ENCODE data around the gene ANGPTL2. TPM values are rescaled to one million over a fixed set of nuclear protein-coding genes. Genes with fewer than 3 reads are reported as not detected.

Gene ANGPTL2
- total RNA-seq, 1 experiment from 2014 or later: 0.20 TPM

- Histone ChIP-seq H2AFZ (ENCODE audit: low read depth, low read length, poor library complexity, severe bottlenecking) (no peak overlapping the region), H4K20me1 (ENCODE audit: insufficient read depth) (no peaks in the 10 kb centered on the region), H3K27ac (ENCODE audit: low read depth, low read length) (no peak overlapping the region), H3K4me1 (ENCODE audit: control insufficient read depth in 1 of 2, insufficient read depth in 2 of 2, low read length in 2 of 2) (peaks cover 9 to 31% of the 10 kb centered on the region in 2 experiments), H3K9me2 (ENCODE audit: insufficient read depth) (no peaks in the 10 kb centered on the region), H3K4me3 (replicated peaks in 1 of 2; ENCODE audit: low read depth in 1 of 2, low read length in 2 of 2) (no peak overlapping the region), H3K4me2 (ENCODE audit: low read length) (no peak overlapping the region), H3K9me3 (ENCODE audit: control insufficient read depth in 1 of 2, insufficient read depth in 1 of 2, low read depth in 1 of 2, low read length in 2 of 2) (no peaks in the 10 kb centered on the region), H3K27me3 (ENCODE audit: insufficient read depth, low read length) (no peaks in the 10 kb centered on the region), H3K9ac (ENCODE audit: low read length) (no peak overlapping the region), H3K79me2 (ENCODE audit: insufficient read depth, low read length) (no peaks in the 10 kb centered on the region), H3K36me3 (ENCODE audit: control insufficient read depth in 1 of 2, insufficient read depth in 2 of 2, low read length in 2 of 2) (no peaks in the 10 kb centered on the region)
- RAD21 ChIA-PET (ENCODE audit: low non-redundant PET in 1 of 2, low total read pairs in 2 of 2, uncharacterized antibody in 2 of 2, unreplicated experiment in 2 of 2): no interaction called here
- DNase-seq (ENCODE audit: low read depth, low spot score): no peak
- intact Hi-C loops (cut with micrococcal nuclease): no loop called here
- POLR2A ChIA-PET: no interaction called here
- CTCF ChIA-PET: no interaction called here
- TF ChIP-seq, protein P1, sequence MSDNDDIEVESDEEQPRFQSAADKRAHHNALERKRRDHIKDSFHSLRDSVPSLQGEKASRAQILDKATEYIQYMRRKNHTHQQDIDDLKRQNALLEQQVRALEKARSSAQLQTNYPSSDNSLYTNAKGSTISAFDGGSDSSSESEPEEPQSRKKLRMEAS (IDR thresholded peaks at IDR 0.05): no peak
- no peak for TF ChIP-seq POLR2AphosphoS5 (IDR thresholded peaks at IDR 0.05; ENCODE audit: low read depth, low read length)
- no peak for TF ChIP-seq SRF (IDR thresholded peaks at IDR 0.05; ENCODE audit: low read depth)
- no peak for TF ChIP-seq ZFX (IDR thresholded peaks at IDR 0.05)
- TF ChIP-seq CBX3 (IDR thresholded peaks at IDR 0.05; ENCODE audit: low read depth): no peak
- TF ChIP-seq CTCF (IDR thresholded peaks at IDR 0.05 in 2 of 3, conservative IDR thresholded peaks at IDR 0.05 in 1 of 3; ENCODE audit: borderline replicate concordance in 1 of 3, insufficient read depth in 1 of 3, low read depth in 2 of 3, low read length in 2 of 3): no peak
- no peak for TF ChIP-seq ZNF274 (IDR thresholded peaks at IDR 0.05; ENCODE audit: low read depth, low read length)
- TF ChIP-seq REST (IDR thresholded peaks at IDR 0.05; ENCODE audit: low read depth): no peak
- TF ChIP-seq SP1 (IDR thresholded peaks at IDR 0.05; ENCODE audit: low read depth): no peak
- no peak for TF ChIP-seq ATF3 (IDR thresholded peaks at IDR 0.05)
- ATAC-seq: no peak
- BruUV-seq (replicated peaks): no TSS peak
These were observed 47.1 kb upstream of the ANGPTL2 start for GRCh38 chr9:127169575-127169883.

Measured in HCT116 (cell line).